GM18517 (cell line): Measurements from ENCODE around the gene CACNA1G.

Source experiments
- ATAC-seq: cut with Tn5 transposase; IDR thresholded peaks from one replicate; pipeline ENCODE4 v1.9.1; 2021; ENCODE audit warnings: mild to moderate bottlenecking, moderate library complexity; ENCODE audit not compliant: unreplicated experiment

Gene CACNA1G

GRCh38 chr17:50585346-50585745, 24.8 kb downstream of the CACNA1G start:
- no peak for ATAC-seq

DNA sequence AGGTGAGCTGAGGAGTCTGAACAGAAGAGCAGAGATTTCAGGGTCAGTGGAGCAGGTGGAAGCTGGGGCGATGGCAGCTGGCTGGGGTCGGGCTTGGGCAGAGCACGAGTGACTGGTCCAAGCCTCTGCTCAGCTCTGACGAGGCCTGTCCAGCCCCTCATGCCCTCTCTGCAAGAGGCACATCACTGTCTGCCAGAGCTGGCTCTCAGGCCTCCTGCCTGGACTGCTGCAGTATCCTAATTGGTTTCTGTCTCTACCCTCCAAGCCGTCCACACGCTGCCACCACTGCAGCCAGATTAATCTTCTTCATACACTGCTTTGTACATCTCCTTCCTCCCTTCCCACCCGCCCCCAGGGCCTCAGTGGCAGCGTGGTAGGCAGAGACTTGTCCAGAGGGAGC, 25.4 kb downstream of the CACNA1G start:
- no peak for ATAC-seq

DNA sequence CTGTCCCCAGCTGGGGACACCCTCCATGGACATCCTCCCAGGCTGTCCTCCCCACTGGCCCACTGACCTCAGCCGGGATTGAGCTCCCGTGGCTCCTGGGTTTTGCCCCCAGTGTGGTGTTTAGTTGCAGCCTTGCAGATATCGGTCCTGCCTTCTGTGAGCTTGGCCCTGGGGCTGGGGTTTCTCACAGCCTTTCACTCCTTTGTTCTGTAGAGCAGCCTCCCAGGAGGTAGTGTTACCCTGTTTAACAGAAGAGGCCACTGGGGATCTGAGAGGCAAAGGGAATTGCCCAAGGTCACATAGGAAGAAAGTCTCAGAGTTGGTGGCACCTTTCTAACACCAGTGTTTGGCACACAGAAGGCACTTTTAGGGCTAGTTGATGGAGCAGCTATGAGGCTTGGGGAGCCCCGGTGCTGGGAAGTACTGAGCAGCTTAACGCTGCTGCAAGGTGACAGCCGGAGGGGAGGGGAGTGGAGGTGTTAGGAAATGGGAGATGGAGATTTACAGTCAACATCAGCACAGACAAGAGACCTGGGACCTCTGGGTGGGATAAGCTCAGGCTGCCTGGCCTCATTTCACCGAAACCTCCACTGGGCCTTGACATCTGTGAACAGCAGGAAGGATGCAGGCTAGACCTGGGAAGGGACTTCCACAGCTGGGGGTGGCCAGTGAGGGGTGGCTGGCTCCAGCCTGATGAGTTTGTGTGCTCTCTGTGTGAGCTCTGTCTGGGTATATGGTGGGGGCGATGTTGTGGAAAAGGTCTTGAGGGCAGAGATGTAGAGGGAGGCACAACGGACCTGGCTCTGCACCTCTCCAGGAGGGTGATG, 26.1 kb downstream of the CACNA1G start:
- no peak for ATAC-seq

GRCh38 chr17:50587571-50587970, 27.1 kb downstream of the CACNA1G start:
- ATAC-seq, result no peak

DNA sequence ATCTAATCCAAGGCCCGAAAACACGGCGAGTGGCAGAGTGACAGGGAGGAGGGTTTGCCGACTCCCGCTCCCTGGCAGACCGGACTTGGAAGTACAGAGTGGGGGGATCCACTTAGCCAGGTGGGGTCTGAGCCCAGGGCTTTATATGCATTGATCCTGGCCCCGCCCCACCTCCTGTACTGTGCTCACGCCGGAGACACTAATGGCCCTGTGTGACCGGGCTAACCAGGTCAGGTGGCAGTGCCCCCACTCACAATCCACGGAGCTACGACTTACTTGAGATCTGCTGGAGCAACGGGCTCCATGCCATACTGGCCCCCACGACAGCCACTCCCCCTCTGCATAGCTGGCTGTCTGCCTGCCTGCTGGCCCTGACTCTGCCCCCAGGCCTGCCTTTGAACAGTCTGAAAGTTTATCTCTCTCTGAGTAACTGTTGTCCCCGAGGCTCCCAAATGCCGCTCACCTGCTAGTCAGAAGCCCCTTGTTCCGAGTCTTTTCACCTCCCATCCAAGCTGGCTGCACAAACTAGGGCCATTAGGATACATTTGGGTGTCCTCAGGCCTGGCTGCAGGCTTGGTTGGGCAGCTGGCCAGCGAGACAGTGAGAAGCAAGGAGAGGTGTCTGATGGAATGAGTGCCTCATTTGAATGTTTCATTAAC, 28.0 kb downstream of the CACNA1G start:
- no peak for ATAC-seq

GRCh38 chr17:50589095-50589705, 28.7 kb downstream of the CACNA1G start:
- ATAC-seq, result no peak

- no peak for ATAC-seq
These were observed 30.6 kb downstream of the CACNA1G start for GRCh38 chr17:50590946-50591737.

DNA sequence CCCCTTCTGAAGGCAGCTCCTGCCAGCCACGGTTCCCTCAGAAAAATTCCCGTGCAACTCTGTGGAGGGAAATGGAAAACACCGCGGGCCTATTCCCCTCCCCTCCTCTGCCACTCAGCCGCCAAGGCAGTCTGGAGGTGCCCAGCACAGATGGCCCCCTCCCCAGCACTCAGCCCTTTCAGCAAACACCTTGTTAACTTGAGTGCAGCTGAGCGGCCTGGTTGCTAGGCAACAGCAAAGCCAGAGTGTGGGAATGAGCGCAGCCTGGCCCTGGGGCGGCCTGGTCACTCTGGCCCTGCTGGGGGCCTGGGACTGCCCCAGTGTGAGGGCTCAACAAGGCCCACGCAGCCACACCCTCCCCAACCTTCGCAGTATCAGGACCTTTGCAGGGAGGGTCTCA, 32.8 kb downstream of the CACNA1G start:
- no peak for ATAC-seq

DNA sequence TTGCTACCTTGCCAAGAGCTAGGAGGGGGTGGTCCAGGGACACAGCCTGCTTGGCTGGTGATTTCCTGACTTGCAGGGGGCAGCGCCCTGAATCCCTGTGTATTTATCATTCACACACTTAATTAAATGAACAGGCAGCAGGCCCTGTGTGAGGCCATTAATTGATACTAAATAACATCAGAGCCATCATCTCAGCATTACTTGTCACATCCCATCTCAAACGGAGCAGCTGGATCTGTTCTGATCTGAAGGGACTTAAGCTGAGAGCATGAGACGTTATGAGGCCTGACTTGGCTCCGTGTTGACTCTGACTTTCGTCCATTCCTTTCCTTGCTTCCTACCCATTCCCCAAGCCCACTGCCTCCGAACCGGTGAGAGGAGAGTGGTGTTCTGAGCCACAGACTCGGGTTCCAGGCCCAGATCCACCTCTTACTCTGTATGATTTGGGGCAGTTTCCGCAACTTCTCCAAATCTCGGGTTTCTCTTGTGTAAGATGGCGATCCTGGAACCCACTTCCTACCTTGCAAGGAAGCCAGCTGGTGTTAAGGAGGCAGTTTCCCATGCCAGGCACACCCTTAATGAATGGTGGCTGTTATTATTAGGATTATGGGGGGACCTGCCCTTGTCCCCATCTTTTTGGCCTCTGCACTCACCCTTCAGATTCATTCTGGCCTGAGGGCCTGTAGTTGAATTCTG, 33.8 kb downstream of the CACNA1G start:
- no peak for ATAC-seq

GRCh38 chr17:50594892-50595291, 34.4 kb downstream of the CACNA1G start:
- ATAC-seq, result no peak

DNA sequence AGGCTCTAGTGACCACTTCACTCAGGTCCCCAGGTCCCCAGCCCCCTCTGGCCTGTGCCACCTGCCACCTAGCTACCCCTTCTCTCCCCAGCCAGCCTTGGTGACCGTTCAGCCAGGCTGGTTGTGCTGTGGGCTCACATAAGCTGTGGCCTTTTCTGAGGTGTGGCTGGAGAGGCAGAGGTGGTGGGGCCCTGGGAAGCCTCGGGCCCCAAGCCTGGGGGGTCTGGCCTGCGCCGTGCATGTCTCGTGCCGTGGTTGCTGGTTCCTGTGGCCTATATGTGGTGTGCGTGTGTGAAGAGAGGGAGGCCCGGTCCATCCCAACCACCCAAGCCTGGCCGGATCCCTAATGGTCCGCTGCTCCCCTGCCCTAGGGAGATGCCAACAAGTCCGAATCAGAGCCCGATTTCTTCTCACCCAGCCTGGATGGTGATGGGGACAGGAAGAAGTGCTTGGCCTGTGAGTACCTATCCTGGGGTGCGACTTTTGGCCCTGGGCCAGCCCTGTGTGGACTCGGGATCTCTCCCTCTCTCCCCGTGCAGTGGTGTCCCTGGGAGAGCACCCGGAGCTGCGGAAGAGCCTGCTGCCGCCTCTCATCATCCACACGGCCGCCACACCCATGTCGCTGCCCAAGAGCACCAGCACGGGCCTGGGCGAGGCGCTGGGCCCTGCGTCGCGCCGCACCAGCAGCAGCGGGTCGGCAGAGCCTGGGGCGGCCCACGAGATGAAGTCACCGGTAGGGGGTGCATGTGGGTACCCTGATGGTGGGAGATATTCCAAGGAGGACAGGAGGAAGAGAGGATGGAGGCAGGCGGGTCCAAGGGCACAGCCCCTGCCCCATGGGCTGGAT, 35.9 kb downstream of the CACNA1G start:
- no peak for ATAC-seq

- ATAC-seq, result no peak
These were observed 38.0 kb downstream of the CACNA1G start for GRCh38 chr17:50598487-50598886.

GRCh38 chr17:50599606-50600005, 39.1 kb downstream of the CACNA1G start:
- ATAC-seq, result no peak

- no peak for ATAC-seq
These were observed 41.4 kb downstream of the CACNA1G start for GRCh38 chr17:50601823-50602375.

DNA sequence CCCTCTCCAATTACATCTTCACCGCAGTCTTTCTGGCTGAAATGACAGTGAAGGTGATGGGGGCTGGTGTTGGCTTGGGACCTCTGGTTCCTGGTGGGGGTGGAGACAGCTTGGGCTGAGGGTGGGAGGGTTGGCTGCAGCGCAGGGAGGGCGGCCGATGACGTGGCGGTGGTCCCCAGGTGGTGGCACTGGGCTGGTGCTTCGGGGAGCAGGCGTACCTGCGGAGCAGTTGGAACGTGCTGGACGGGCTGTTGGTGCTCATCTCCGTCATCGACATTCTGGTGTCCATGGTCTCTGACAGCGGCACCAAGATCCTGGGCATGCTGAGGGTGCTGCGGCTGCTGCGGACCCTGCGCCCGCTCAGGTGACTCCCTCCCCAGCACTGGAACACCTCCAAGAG, 42.3 kb downstream of the CACNA1G start:
- ATAC-seq, result no peak

DNA sequence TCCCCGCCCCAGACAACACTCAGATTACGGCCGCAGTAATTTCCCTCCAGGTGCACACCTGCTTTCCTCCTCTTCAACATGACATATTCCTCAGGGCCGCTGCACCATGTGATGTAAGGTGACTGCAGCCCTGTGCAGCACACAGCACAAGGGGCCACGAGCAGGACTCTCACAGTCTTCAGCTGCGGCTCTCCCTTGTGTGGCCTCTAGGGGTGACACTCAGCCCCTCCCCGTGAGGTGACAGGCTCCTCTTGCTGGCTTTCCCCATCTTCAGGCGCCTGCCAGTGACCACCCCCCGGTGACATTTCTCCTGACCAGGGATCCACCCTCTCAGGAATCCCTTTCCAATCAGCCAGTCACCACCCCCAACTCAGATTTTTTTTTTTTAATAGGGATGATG, 42.8 kb downstream of the CACNA1G start:
- no peak for ATAC-seq

- ATAC-seq, result no peak
These were observed 44.0 kb downstream of the CACNA1G start for GRCh38 chr17:50604513-50604912.

DNA sequence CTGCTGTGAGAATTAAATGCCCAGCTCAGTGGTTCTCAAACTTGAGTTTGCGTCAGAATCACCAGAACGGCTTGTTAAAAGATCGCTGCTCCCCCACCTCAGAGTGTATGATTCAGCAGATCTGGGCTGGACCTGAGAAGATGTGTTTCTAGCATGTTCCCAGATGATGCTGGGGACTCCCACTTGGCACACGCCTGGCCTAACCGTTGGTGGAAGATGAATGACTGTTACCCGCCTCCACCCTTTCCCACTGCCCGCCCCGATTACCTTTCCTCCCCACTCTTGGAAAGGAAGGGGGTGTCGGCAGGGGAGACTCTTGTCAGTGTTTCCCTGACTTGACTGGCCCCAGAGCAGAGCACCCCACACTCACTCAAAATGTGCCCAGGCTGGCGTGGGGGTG, 44.9 kb downstream of the CACNA1G start:
- no peak for ATAC-seq

- no peak for ATAC-seq
These were observed 47.1 kb downstream of the CACNA1G start for GRCh38 chr17:50607522-50608175.
